Astrocyte (in vitro differentiated cells and primary cell): ENCODE results near the gene SEMA4C. TPM values are rescaled to one million over a fixed set of nuclear protein-coding genes. Genes with fewer than 3 reads are reported as not detected.
A peak's percentile ranks its signal among the peaks of the same experiment; 100 is the strongest.

Experiments used
- DNase-seq: peaks from one replicate; pipeline ENCODE4 v3.0.0-alpha.2; 2010; ENCODE audit warnings: low read depth
- FAIRE-seq: peaks from 2 replicates; lab custom pipeline; 2011; peaks lifted over from hg19 to GRCh38; lab: Jason Lieb, UNC
- H2AFZ ChIP-seq: 2 replicates; pipeline ENCODE4 v1.6.0; 2012; ENCODE audit warnings: low read depth, low read length, inconsistent platforms
- H3K27ac ChIP-seq: 2 replicates; pipeline ENCODE4 v1.5.1; 2011; ENCODE audit warnings: low read depth, low read length, inconsistent platforms
- H3K27me3 ChIP-seq: 2 replicates; pipeline ENCODE4 v1.6.0; 2011; ENCODE audit warnings: low read length, inconsistent platforms; ENCODE audit not compliant: insufficient read depth
- H3K36me3 ChIP-seq: 2 replicates; pipeline ENCODE4 v1.5.1; 2011; ENCODE audit warnings: low read length, inconsistent platforms; ENCODE audit not compliant: insufficient read depth
- H3K4me1 ChIP-seq: 2 replicates; pipeline ENCODE4 v1.5.1; 2011; ENCODE audit warnings: low read length, inconsistent platforms; ENCODE audit not compliant: insufficient read depth
- H3K4me2 ChIP-seq: 2 replicates; pipeline ENCODE4 v1.6.0; 2012; ENCODE audit warnings: low read length, inconsistent platforms
- H3K4me3 ChIP-seq: 2 replicates; pipeline ENCODE4 v1.5.1; 2011; ENCODE audit warnings: low read depth, mild to moderate bottlenecking, low read length, inconsistent platforms; ENCODE audit not compliant: insufficient read depth
- H3K79me2 ChIP-seq: 2 replicates; pipeline ENCODE4 v1.6.0; 2012; ENCODE audit warnings: mild to moderate bottlenecking, low read length, inconsistent platforms; ENCODE audit not compliant: insufficient read depth
- H3K9ac ChIP-seq: 2 replicates; pipeline ENCODE4 v1.6.0; 2012; ENCODE audit warnings: mild to moderate bottlenecking, low read length, inconsistent platforms
- H3K9me3 ChIP-seq: 2 replicates; pipeline ENCODE4 v1.5.1; 2012; ENCODE audit warnings: low read depth, mild to moderate bottlenecking, low read length, inconsistent platforms; ENCODE audit not compliant: insufficient read depth
- H4K20me1 ChIP-seq: 2 replicates; pipeline ENCODE4 v1.6.0; 2012; ENCODE audit warnings: low read length, inconsistent platforms; ENCODE audit not compliant: insufficient read depth
- H3K27ac Mint-ChIP-seq: one replicate; pipeline ENCODE4 v1.8.0; 2021; ENCODE audit warnings: mild to moderate bottlenecking, mixed read lengths; ENCODE audit not compliant: unreplicated experiment
- H3K27me3 Mint-ChIP-seq: one replicate; pipeline ENCODE4 v1.8.0; 2021; ENCODE audit warnings: low read depth, mixed read lengths; ENCODE audit not compliant: unreplicated experiment
- H3K36me3 Mint-ChIP-seq: one replicate; pipeline ENCODE4 v1.8.0; 2021; ENCODE audit warnings: low read depth, mixed read lengths; ENCODE audit not compliant: unreplicated experiment
- H3K4me1 Mint-ChIP-seq: one replicate; pipeline ENCODE4 v1.8.0; 2021; ENCODE audit warnings: low read depth, mixed read lengths; ENCODE audit not compliant: unreplicated experiment
- H3K4me3 Mint-ChIP-seq: one replicate; pipeline ENCODE4 v1.8.0; 2021; ENCODE audit warnings: mild to moderate bottlenecking, moderate library complexity, mixed read lengths; ENCODE audit not compliant: unreplicated experiment
- H3K9me3 Mint-ChIP-seq: one replicate; pipeline ENCODE4 v1.8.0; 2021; ENCODE audit warnings: mild to moderate bottlenecking, mixed read lengths; ENCODE audit not compliant: unreplicated experiment
- CTCF ChIP-seq: IDR thresholded peaks from 2 replicates; pipeline ENCODE4 v1.5.1; 2011; ENCODE audit warnings: low read depth, mild to moderate bottlenecking, inconsistent platforms, low read length, moderate library complexity; ENCODE audit not compliant: insufficient read depth
- EZH2 ChIP-seq: IDR thresholded peaks from 2 replicates; pipeline ENCODE4 v1.6.1; 2012; ENCODE audit warnings: mild to moderate bottlenecking, low read length, inconsistent platforms; ENCODE audit not compliant: insufficient read depth
- total RNA-seq: library from RNA; stranded (reverse); gene quantifications from 2 replicates; pipeline ENCODE4 v1.2.1, GENCODE V29; 2021

The SEMA4C gene
- total RNA-seq, 1 donor from 2014 or later, result 32.8 TPM

- no peak overlapping the region for H3K27ac Mint-ChIP-seq
- H3K4me1 Mint-ChIP-seq, result peaks cover 8% of the 10 kb centered on the region
- Histone ChIP-seq H3K4me2 (peak overlapping the region; percentile 98), H2AFZ (peak overlapping the region; percentile 89), H3K4me3 (peak overlapping the region; percentile 81), H3K9me3 (no peaks in the 10 kb centered on the region), H3K9ac (peak overlapping the region; percentile 83), H3K27me3 (no peaks in the 10 kb centered on the region), H3K4me1 (peaks cover 19% of the 10 kb centered on the region), H3K79me2 (peaks cover 23% of the 10 kb centered on the region), H3K27ac (peak overlapping the region; percentile 40), H4K20me1 (peaks cover 46% of the 10 kb centered on the region), H3K36me3 (peaks cover 7% of the 10 kb centered on the region)
- no peaks in the 10 kb centered on the region for H3K27me3 Mint-ChIP-seq
- no peak for FAIRE-seq
- H3K36me3 Mint-ChIP-seq, result peaks cover 9% of the 10 kb centered on the region
- no peaks in the 10 kb centered on the region for H3K9me3 Mint-ChIP-seq
- H3K4me3 Mint-ChIP-seq, result peak overlapping the region; percentile 90
- no peak for DNase-seq
- no peak for TF ChIP-seq EZH2
- TF ChIP-seq CTCF, result no peak
Measured at GRCh38 chr2:96856776-96857666, 12.9 kb downstream of the SEMA4C start.

GRCh38 chr2:96853321-96853720 is 16.6 kb downstream of the SEMA4C start:
- FAIRE-seq, result no peak
- no peak overlapping the region for H2AFZ ChIP-seq
- no peak overlapping the region for H3K9ac ChIP-seq
- peaks cover 19% of the 10 kb centered on the region for H4K20me1 ChIP-seq
- TF ChIP-seq CTCF (no peak), EZH2 (no peak)
- H3K36me3 ChIP-seq, result peaks cover 10% of the 10 kb centered on the region
- H3K27me3 Mint-ChIP-seq, result no peaks in the 10 kb centered on the region
- H3K4me3 Mint-ChIP-seq, result no peak overlapping the region
- no peak overlapping the region for H3K27ac Mint-ChIP-seq
- H3K9me3 Mint-ChIP-seq, result no peaks in the 10 kb centered on the region
- H3K79me2 ChIP-seq, result peaks cover 23% of the 10 kb centered on the region
- peaks cover 1% of the 10 kb centered on the region for H3K4me1 Mint-ChIP-seq
- H3K9me3 ChIP-seq, result no peaks in the 10 kb centered on the region
- peaks cover 12% of the 10 kb centered on the region for H3K4me1 ChIP-seq
- peaks cover 9% of the 10 kb centered on the region for H3K36me3 Mint-ChIP-seq
- H3K27me3 ChIP-seq, result no peaks in the 10 kb centered on the region
- no peak for DNase-seq
- no peak overlapping the region for H3K4me2 ChIP-seq
- H3K27ac ChIP-seq, result no peak overlapping the region
- H3K4me3 ChIP-seq, result no peak overlapping the region

GRCh38 chr2:96852667-96853066 is 17.2 kb downstream of the SEMA4C start:
- no peak overlapping the region for H3K4me3 Mint-ChIP-seq
- Histone ChIP-seq H3K27ac (no peak overlapping the region), H3K4me1 (peaks cover 12% of the 10 kb centered on the region), H4K20me1 (peaks cover 19% of the 10 kb centered on the region), H3K27me3 (no peaks in the 10 kb centered on the region), H3K9ac (no peak overlapping the region), H2AFZ (no peak overlapping the region), H3K4me3 (no peak overlapping the region), H3K79me2 (peaks cover 22% of the 10 kb centered on the region), H3K36me3 (peaks cover 10% of the 10 kb centered on the region), H3K4me2 (no peak overlapping the region), H3K9me3 (no peaks in the 10 kb centered on the region)
- no peaks in the 10 kb centered on the region for H3K27me3 Mint-ChIP-seq
- no peak for DNase-seq
- TF ChIP-seq CTCF, result no peak
- no peak for TF ChIP-seq EZH2
- FAIRE-seq, result no peak
- H3K27ac Mint-ChIP-seq, result no peak overlapping the region
- H3K4me1 Mint-ChIP-seq, result peaks cover 1% of the 10 kb centered on the region
- H3K9me3 Mint-ChIP-seq, result no peaks in the 10 kb centered on the region
- H3K36me3 Mint-ChIP-seq, result peaks cover 9% of the 10 kb centered on the region
